Measurements from ENCODE around the gene PPARA. TPM values are rescaled to one million over a fixed set of nuclear protein-coding genes. Genes with fewer than 3 reads are reported as not detected.

Gene PPARA
- total and polyA plus RNA-seq, 9 of the 15 experiments (the other 6 are each of a cell fraction or from before 2014, with no cell fraction given) = 0.64 to 5.3 (median 3.5) TPM

DNA sequence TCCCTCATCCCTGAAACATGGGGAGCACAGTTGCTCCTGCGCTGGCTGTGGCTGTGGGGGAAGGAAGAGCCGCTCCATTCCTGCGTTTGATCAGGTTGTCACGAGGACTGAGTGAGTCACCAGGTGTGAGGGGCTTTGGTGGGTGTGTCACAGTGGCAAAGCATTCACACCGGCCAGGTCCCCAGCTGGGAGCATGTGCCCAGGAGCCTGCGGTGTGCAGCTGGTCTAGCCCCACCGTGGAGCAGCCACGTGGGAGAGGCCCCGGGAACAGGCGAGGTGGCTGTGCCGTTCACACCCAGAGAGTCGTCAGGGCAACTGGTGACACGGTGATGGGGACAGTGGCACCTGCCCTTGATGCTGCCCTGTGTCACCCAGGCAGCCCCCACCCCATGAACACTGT, 47.6 kb upstream of the PPARA start:
- Histone ChIP-seq H3K4me1 (replicated peaks in 1 of 2; ENCODE audit: control insufficient read depth in 2 of 2, insufficient read depth in 2 of 2, low read length in 2 of 2) (peaks cover 0 to 39% of the 10 kb centered on the region in 2 experiments; a peak in 2 of 5 replicates), H3K27ac (ENCODE audit: extremely low read depth, low read depth, low read length) (no peak overlapping the region), H3K9me1 (ENCODE audit: control insufficient read depth, insufficient read depth, low read length) (no peaks in the 10 kb centered on the region), H3K36me3 (ENCODE audit: control insufficient read depth, insufficient read depth, low read length) (peaks cover 2% of the 10 kb centered on the region; the same call in 1 of the 3 replicates), H2AFZ (ENCODE audit: low read depth, low read length) (no peak overlapping the region), H3K4me2 (ENCODE audit: insufficient read depth, low read length) (no peak overlapping the region), H3K27me3 (ENCODE audit: control insufficient read depth in 2 of 2, insufficient read depth in 2 of 2, low read length in 2 of 2) (no peaks in the 10 kb centered on the region), H3K9ac (ENCODE audit: insufficient read depth in 1 of 2, low read depth in 2 of 2, low read length in 2 of 2) (no peak overlapping the region; a peak in 1 of 4 replicates), H3K4me3 (no peak overlapping the region), H4K20me1 (replicated peaks; ENCODE audit: control insufficient read depth, insufficient read depth, low read length) (no peaks in the 10 kb centered on the region), H3K9me3 (replicated peaks; ENCODE audit: control insufficient read depth, insufficient read depth, low read depth, low read length) (no peaks in the 10 kb centered on the region), H3K79me2 (ENCODE audit: control insufficient read depth, insufficient read depth, low read length) (no peaks in the 10 kb centered on the region)
- BruUV-seq (replicated peaks) = no TSS peak
- intact Hi-C loops (cut with micrococcal nuclease) (no loop called here), in situ Hi-C loops (cut with MboI) (no loop called here)
- no peak for FAIRE-seq
- ATAC-seq = no peak
- CTCF ChIA-PET (ENCODE audit: low intra/inter-chr PET ratio) = no interaction called here
- DNase-seq (ENCODE audit: extremely low read depth in 1 of 4, low spot score in 3 of 4) = no peak
- no peak for TF ChIP-seq POLR2A (conservative IDR thresholded peaks at IDR 0.05)
- TF ChIP-seq TRIM28 (IDR thresholded peaks at IDR 0.05) = no peak
- TF ChIP-seq TGIF2 (CRISPR knock-in tag; IDR thresholded peaks at IDR 0.05) = no peak
- TF ChIP-seq MTF1 (CRISPR knock-in tag; IDR thresholded peaks at IDR 0.05; ENCODE audit: borderline replicate concordance) = no peak
- no peak for TF ChIP-seq NFIC (IDR thresholded peaks at IDR 0.05)
- no peak for TF ChIP-seq ZBTB9 (CRISPR knock-in tag; IDR thresholded peaks at IDR 0.05)
- no peak for TF ChIP-seq NONO (IDR thresholded peaks at IDR 0.05; ENCODE audit: low read depth in 2 of 2, low read length in 1 of 2)
- TF ChIP-seq POLR2G (IDR thresholded peaks at IDR 0.05; ENCODE audit: low read depth, low read length) = 0 out of 2 replicates have a peak, but pooled peaks have one; percentile 23
- no peak for TF ChIP-seq RNF219 (CRISPR knock-in tag; IDR thresholded peaks at IDR 0.05)
- POLR2A ChIA-PET = no interaction called here
- WGBS (ENCODE audit: insufficient coverage, low coverage, missing lambda C conversion rate) = 27% methylated on average over 2 of the region's 13 CpGs

Data from K562 (cell line).